Fibroblast of peridontal ligament (primary cell): ENCODE data around the gene HSPG2.

ENCODE experiments used
- DNase-seq: peaks from one replicate; pipeline ENCODE4 v3.0.0-alpha.2; 2010; ENCODE audit errors: extremely low read depth

The HSPG2 gene

DNA sequence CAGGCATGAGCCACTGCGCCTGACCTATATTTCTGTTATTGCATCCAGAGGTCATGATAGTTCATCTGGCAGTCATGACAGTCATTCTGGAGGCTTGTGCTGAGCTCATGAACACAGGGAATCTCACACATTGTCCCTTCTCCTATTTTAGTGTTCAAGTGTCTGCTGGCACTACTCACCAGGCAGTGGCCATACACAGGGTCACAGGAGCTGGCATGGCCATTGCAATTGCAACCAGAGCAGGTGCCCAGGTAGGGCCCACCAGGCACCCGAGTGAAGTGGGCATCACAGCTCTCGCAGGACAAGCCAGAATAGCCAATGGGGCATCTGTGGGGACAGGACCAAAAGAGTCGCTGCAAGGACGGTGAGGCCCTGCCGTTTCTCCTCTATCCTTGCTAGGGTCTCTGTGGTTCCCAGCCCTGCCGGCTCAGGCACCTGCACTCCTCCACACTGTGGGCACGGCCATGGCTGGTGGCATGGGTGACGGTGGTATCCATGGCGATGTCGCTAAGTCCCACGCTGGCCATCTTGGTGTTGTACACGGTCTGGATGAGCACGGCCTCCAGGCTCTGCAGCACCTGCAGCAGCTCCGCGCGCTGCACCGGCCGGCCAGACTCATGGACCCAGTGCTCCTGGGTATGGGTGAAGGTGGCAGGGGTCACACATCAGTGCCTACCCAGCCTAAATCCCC, 57.0 kb downstream of the HSPG2 start:
- DNase-seq, result no peak

- DNase-seq, result no peak
Measured at GRCh38 chr1:21878840-21879478, 58.2 kb downstream of the HSPG2 start.

DNA sequence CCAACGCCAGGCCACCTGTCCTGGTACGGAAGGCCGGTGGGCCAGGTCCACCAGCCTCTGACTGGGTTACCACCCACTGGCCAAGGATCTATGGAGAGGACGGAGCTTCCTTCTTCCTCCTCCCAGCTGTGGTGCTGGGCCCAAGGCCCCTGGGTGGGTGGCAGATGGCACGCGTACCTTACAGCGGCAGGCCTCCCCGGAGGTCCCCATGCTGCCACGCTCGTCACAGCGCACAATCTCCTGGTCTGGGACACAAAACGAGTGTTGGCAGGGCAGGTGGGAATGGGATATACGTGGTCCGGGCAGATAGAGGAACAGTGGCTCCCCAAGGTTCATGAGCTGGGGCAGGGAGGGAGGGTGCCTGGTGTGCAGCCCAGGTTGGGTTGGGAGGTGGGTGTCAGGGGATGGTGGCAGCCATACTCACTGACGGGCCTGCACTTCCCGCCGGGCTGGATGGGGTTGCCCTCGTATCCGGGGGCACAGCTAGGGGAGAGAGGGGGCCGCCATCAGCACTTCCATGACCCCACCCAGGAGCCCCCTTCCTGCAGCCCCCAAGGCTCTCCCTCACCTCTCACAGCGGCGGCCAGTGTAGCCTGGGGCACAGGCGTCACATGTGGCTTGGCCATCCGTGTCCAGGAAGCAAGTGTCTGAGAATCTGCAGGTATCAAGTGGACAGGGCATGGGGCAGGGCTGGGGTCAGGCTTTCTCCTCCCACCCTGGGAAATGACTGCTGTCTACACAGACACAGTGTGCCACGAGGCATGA, 58.9 kb downstream of the HSPG2 start:
- no peak for DNase-seq

DNA sequence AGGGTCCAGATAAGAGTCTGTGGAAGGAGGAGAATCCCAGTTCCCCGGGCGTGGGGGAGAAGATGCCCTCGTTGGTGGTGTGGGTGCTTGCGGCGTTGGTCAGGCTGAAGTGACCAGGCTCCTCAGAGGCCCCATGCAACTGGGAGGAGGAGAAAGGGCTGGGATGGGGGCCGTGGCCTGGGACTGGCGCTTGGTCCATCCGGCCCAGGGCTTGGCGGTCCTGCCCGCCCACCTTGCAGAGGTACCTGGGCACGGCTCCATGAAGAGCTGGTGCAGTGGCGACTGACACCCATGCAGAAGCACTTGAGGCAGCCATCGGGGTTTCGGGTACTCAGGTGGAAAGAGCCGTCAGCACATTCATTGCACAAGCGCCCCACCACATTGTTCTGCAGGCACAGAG, 60.8 kb downstream of the HSPG2 start:
- no peak for DNase-seq

- no peak for DNase-seq
Measured at GRCh38 chr1:21875621-21876063, 61.5 kb downstream of the HSPG2 start.

GRCh38 chr1:21874778-21875547, 62.1 kb downstream of the HSPG2 start:
- DNase-seq, result no peak

DNA sequence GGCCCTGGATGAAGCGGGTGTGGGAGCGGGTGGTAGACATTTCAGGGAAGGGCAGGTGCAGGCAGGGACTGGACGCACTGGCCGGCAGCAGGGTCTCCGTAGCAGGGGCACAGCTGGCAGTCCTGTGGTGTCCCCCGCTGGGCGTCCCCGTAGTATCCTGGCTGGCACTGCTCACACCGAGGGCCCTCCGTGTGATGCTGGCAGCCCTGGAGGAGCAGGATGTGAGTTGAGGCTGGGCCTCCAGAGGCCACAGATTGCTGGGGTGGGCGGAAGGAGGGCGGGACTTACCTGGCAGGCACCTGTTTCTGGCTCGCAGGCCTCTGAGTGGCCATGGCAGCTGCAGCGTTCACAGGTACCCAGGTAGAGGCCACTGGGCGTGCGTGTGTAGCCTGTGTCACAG, 62.8 kb downstream of the HSPG2 start:
- DNase-seq, result no peak

- DNase-seq, result no peak
Measured at GRCh38 chr1:21873761-21874160, 63.3 kb downstream of the HSPG2 start.

- no peak for DNase-seq
Measured at GRCh38 chr1:21873174-21873573, 63.9 kb downstream of the HSPG2 start.

DNA sequence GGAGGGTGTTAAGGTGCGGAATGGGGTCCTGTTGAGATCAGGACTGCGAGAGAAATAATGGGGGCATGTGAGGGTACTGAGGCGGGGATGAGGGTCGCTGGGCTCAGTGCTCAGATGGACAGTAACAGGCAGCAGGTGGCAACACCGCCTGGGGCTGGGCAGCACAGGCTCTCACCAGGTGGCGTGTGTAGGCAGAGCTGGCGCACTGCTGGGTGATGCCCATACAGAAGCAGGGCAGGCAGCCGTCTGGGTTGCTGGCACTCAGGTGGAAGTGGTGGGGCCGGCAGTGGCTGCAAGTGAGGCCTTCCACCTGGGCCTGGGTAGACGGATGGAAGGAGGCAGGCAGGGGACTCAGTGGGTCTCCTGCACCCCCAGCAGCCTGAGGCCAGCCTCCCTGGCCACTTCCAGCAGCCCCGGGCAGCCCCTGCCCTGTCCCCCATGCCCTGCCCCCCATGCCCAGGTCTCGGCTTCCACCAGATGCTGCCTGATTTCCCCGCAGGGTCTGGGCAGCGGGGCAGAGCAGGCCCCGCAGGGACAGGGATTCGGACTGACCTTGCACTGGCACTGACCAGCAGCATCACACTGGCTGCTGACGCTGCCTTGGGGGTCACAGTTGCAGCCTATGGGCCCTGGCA, 64.5 kb downstream of the HSPG2 start:
- DNase-seq, result no peak

DNA sequence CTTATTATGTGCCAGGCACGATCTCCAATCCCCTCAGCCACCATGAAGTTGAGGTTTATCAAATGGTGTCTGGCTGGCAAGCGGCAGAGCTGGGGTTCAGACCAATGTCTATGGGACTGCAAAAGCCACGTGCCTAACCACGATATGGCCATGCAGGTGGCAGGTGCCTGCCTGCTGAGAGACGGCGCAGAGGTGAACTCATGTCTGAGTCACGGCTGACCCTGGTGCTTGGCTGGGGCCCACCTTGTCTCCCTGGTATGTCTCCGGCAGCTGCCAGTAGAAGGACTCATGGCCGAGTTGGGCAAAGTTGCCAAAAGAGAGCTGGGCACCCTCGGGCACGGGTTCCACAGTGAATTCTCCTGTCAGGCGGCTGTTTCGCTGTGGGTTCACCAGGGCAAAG, 65.2 kb downstream of the HSPG2 start:
- no peak for DNase-seq

GRCh38 chr1:21870611-21871010, 66.5 kb downstream of the HSPG2 start:
- DNase-seq, result no peak

- DNase-seq, result peak; percentile 88
Measured at GRCh38 chr1:21869620-21870121, 67.4 kb downstream of the HSPG2 start.

GRCh38 chr1:21868941-21869454, 68.1 kb downstream of the HSPG2 start:
- no peak for DNase-seq

DNA sequence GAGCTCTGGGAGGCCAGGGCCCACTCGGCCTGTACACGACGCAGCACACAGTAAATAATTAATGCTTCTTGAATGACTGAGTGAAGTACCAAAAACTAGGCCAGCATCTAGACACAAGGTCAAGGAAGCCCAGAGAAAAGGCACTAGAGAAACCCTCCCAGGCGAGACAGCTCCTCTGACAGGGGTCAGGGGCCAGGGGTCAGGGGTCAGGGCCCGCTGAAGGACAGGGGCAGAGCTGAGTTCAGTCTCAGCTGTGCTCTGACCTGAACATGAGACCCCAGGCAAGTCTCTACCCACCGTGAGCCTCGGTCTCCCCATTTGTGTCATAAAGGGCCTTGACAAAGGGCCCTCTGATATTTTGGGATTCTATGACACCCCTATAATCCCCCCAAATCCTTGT, 68.6 kb downstream of the HSPG2 start:
- no peak for DNase-seq

DNA sequence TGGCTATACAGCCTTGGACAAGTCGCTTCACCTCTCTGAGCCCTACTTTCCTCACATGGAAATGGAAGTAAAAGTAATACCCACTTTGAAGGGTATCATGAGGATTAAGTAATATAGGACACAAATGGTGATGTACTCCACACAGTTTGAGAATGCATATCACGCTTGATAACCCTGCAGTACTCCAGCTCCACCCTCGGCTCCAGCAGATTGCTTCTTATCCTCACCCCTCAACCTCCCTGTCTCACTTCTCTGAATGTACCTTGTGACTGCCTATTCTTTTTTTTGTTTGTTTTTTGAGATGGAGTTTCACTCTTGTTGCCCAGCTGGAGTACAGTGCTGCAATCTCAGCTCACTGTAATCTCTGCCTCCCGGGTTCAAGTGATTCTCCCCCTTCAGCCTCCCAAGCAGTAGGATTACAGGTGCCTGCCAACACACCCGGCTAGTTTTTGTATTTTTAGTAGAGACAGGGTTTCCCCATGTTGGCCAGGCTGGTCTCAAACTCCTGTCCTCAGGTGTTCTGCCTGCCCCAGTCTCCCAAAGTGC, 69.6 kb downstream of the HSPG2 start:
- no peak for DNase-seq

- DNase-seq, result no peak
Measured at GRCh38 chr1:21866707-21867043, 70.4 kb downstream of the HSPG2 start.

DNA sequence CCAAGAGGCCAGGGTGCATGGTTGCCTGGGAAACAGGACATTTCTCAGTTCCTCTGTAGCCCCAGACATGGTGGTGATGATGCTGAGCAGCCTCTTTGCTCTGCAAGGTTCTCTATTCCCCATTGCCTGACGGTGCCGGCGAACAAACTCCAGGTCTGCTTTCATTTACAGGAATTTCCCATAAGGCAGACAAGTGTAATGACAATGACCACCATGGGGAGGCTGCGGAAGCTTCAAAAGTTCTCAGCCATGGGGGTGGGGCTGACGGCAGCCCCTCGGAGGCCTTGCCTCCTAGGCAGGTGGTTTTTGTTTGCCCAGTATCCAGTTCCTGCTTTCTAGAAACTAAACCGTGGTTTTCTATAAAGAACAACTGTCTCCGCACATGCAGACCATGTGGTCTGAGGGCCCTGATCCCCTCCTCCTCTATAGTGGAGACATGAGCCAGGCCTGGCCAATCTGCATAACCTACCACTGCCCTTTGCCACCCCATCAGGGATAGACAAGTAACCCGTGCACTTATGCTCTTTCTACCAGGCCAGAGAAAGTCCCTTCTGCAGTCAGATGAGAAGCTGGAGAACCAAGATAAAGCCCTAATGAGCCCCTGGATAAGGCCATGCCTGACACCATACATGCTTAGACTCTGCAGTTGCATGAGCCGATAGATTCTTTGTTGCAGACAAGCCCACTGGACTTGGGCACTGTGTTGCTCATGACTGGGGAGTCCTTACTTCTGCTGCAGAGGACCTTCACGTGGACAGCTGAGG, 71.0 kb downstream of the HSPG2 start:
- DNase-seq, result no peak

DNA sequence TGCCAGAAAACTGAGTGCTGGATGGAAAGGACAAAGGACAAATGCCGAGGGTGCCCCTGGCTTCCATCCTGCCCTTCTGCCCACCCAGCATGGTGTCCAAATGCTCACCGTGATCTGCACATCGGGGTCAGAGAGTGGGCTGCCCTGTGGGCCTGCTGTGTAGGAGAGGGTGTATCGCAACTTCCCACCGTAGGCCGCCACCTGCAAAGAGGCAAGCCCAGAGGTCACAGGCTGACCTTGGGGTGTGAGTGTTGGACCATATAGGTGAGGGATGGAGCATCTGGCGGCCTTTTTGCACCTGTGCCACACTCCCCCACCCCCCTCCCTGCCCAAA, 71.5 kb downstream of the HSPG2 start:
- no peak for DNase-seq

DNA sequence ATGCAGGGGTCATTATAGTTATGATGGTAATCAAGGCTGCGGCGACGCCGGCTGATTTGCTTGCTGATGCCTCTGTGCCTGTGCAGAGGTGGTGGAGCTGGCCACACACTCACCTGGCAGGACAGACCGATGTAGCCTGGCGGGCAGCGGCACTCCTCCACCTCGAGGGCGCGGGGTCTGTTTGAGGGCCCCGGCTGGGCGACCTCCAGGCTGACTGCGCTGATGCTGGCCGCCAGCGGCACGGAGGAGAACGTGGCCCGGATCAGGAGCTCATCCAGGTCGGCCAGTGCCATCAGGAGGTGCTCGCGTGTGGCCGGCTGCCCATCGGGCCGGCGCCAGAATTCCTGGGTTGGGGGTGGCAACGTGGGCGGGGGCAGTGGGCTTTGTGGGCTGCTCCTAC, 72.4 kb downstream of the HSPG2 start:
- DNase-seq, result no peak
